ENCODE data around the gene BEX5. TPM values are rescaled to one million over a fixed set of nuclear protein-coding genes. Genes with fewer than 3 reads are reported as not detected.
"Not testable (repeated sequence)": the region's sequence is repeated elsewhere in the genome, so short reads cannot be mapped to it uniquely, and the experiment has no call there.

BEX5 gene
- total RNA-seq, 1 donor from 2014 or later: 0.86 TPM

DNA sequence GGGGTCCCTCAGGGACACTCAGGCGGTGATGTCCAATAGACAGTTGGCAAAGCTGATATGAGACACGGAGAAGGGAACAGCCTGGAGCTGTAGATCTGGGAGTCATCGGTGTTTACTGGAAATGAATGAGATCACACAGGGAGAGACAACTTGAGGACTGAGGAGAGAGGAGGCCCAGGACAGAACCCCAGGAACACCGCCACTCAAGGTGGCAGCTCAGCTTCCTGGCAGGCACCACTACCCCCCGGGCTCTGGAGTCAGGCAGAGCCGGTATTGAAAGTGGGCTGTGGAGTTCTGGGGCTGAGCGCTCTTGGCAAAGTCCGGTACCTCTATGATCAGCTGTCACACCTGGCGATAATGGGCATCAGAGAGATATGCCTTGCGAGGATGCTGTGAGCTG lies 30.8 kb downstream of the BEX5 start:
- H3K9me3 Mint-ChIP-seq; DNase-seq (ENCODE audit: low spot score); H3K27ac Mint-ChIP-seq; intact Hi-C loops (cut with micrococcal nuclease); H3K4me1 Mint-ChIP-seq (ENCODE audit: low read depth); H3K36me3 Mint-ChIP-seq (ENCODE audit: low read depth): not testable (repeated sequence)
- peaks cover 12% of the 10 kb centered on the region for H3K27me3 Mint-ChIP-seq (ENCODE audit: insufficient read depth)
- H3K4me3 Mint-ChIP-seq: peak overlapping the region; percentile 12

DNA sequence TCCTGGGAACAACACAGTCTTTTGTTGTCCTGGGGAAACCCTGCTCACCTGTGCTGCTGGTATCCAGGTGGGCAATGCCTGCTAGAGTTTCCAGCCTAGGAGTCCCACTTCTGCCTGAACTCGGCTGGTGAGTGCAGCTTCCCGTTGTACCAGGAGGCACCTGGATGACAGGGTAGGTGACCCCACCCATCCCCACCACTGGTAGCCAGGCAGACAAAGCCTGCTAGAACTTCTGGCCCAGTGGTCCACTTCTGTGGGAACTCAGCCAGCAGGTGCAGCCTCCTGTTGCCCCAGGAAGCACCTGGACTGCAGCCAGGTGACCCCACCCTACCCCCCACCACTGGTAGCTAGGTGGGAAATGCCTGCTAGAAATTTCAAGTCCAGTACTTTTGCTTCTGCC lies 40.0 kb downstream of the BEX5 start:
- intact Hi-C loops (cut with micrococcal nuclease): no loop called here
- H3K36me3 Mint-ChIP-seq (ENCODE audit: low read depth): no peaks in the 10 kb centered on the region
- H3K4me3 Mint-ChIP-seq: no peak overlapping the region
- no peak overlapping the region for H3K27ac Mint-ChIP-seq
- H3K9me3 Mint-ChIP-seq: no peaks in the 10 kb centered on the region
- no peaks in the 10 kb centered on the region for H3K27me3 Mint-ChIP-seq (ENCODE audit: insufficient read depth)
- no peak for DNase-seq (ENCODE audit: low spot score)
- no peaks in the 10 kb centered on the region for H3K4me1 Mint-ChIP-seq (ENCODE audit: low read depth)

DNA sequence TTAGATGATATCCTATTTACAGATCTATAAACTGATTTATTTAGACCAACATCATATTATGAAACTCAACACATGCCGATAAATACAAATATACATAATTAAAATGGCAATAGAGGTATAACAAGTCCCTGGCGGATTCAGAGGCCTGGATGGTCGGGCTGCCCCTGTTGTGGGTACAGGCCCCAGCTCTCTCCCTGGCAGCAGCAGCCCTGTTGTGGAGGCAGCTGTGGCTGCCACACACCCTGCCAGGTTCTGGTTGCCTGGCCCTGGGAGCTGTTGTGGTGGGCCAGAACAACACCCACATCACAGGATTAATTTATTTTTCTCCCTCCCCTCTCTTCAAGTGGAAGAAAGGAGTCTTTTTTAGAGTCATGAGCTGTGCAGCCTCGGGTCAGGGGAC lies 42.4 kb downstream of the BEX5 start:
- no peak for DNase-seq (ENCODE audit: low spot score)
- Mint-ChIP-seq H3K9me3 (no peaks in the 10 kb centered on the region), H3K27me3 (ENCODE audit: insufficient read depth) (no peaks in the 10 kb centered on the region), H3K36me3 (ENCODE audit: low read depth) (no peaks in the 10 kb centered on the region), H3K4me1 (ENCODE audit: low read depth) (no peaks in the 10 kb centered on the region), H3K4me3 (no peak overlapping the region), H3K27ac (no peak overlapping the region)
- intact Hi-C loops (cut with micrococcal nuclease): no loop called here

Other genes with a start within 250 kb of the BEX5 start
- gene ZMAT1, start 223.9 kb downstream of the BEX5 start, total RNA-seq: 0.62 and 0.83 TPM in 2 replicates
- not detected in 2 replicates for gene TCEAL2, start 30.3 kb downstream of the BEX5 start, total RNA-seq
- not detected in 2 replicates for gene TCEAL6, start 13.5 kb downstream of the BEX5 start, total RNA-seq
- gene TCP11X1, start 59.3 kb upstream of the BEX5 start, total RNA-seq: not detected in 2 replicates
- gene NXF2, start 91.2 kb upstream of the BEX5 start, total RNA-seq: not detected in 2 replicates

Measured in activated T-helper 1 cell treated with anti-CD3 and anti-CD28 coated beads, Interleukin-12 subunit alpha, Interleukin-12 subunit beta, Interleukin-2, Interleukin-4 antibody, amounts not matched to agents 30 ng/mL and 10 ng/mL and 1 ng/mL, durations not matched to agents 14 hours and 24 hours and 36 hours (primary cell).